ENCODE data around the gene JAML.

Gene JAML

GRCh38 chr11:118217575-118217974 is 7.2 kb downstream of the JAML start:
- H3K36me3 ChIP-seq (replicated peaks): no peaks in the 10 kb centered on the region
- H3K4me3 ChIP-seq: no peak overlapping the region
- H3K27me3 ChIP-seq (ENCODE audit: low read depth): peaks cover 30% of the 10 kb centered on the region
- in situ Hi-C loops (cut with MboI; ENCODE audit: low sequenced_read_pairs): no loop called here
- H3K9me3 ChIP-seq: no peaks in the 10 kb centered on the region
- no peak for DNase-seq (ENCODE audit: low spot score in 2 of 2)
- H3K4me1 ChIP-seq: no peaks in the 10 kb centered on the region

- Histone ChIP-seq H3K27me3 (ENCODE audit: low read depth) (peaks cover 36% of the 10 kb centered on the region), H3K4me1 (no peaks in the 10 kb centered on the region), H3K9me3 (no peaks in the 10 kb centered on the region), H3K4me3 (no peak overlapping the region), H3K36me3 (replicated peaks) (no peaks in the 10 kb centered on the region)
- in situ Hi-C loops (cut with MboI; ENCODE audit: low sequenced_read_pairs): no loop called here
- DNase-seq (ENCODE audit: low spot score in 2 of 2): no peak
Measured at GRCh38 chr11:118216621-118217481, 8.0 kb downstream of the JAML start.

- in situ Hi-C loops (cut with MboI; ENCODE audit: low sequenced_read_pairs): no loop called here
- H3K36me3 ChIP-seq (replicated peaks): no peaks in the 10 kb centered on the region
- H3K4me3 ChIP-seq: no peak overlapping the region
- peaks cover 4% of the 10 kb centered on the region; the same call in 1 of the 2 replicates for H3K4me1 ChIP-seq
- no peaks in the 10 kb centered on the region for H3K9me3 ChIP-seq
- peaks cover 33% of the 10 kb centered on the region for H3K27me3 ChIP-seq (ENCODE audit: low read depth)
- no peak for DNase-seq (ENCODE audit: low spot score in 2 of 2)
Measured at GRCh38 chr11:118215765-118216164, 9.0 kb downstream of the JAML start.

- no peak for DNase-seq (ENCODE audit: low spot score in 2 of 2)
- in situ Hi-C loops (cut with MboI; ENCODE audit: low sequenced_read_pairs): no loop called here
- peaks cover 4% of the 10 kb centered on the region; the same call in 1 of the 2 replicates for H3K4me1 ChIP-seq
Measured at GRCh38 chr11:118215262-118215661, 9.5 kb downstream of the JAML start.

GRCh38 chr11:118214210-118214914 is 10.4 kb downstream of the JAML start:
- Histone ChIP-seq H3K9me3 (no peaks in the 10 kb centered on the region), H3K36me3 (replicated peaks) (no peaks in the 10 kb centered on the region), H3K27me3 (ENCODE audit: low read depth) (peaks cover 33% of the 10 kb centered on the region), H3K4me1 (peaks cover 4% of the 10 kb centered on the region; the same call in 1 of the 2 replicates), H3K4me3 (no peak overlapping the region)
- in situ Hi-C loops (cut with MboI; ENCODE audit: low sequenced_read_pairs): no loop called here
- no peak for DNase-seq (ENCODE audit: low spot score in 2 of 2)

More at GRCh38 chr11:118215262-118215661, 9.5 kb downstream of the JAML start:
- Histone ChIP-seq H3K4me3 (no peak overlapping the region), H3K27me3 (ENCODE audit: low read depth) (peaks cover 33% of the 10 kb centered on the region), H3K9me3 (no peaks in the 10 kb centered on the region), H3K36me3 (replicated peaks) (no peaks in the 10 kb centered on the region)

- Histone ChIP-seq H3K4me1 (peaks cover 4% of the 10 kb centered on the region; the same call in 1 of the 2 replicates), H3K36me3 (replicated peaks) (no peaks in the 10 kb centered on the region), H3K27me3 (ENCODE audit: low read depth) (peaks cover 33% of the 10 kb centered on the region), H3K9me3 (no peaks in the 10 kb centered on the region), H3K4me3 (no peak overlapping the region)
- in situ Hi-C loops (cut with MboI; ENCODE audit: low sequenced_read_pairs): no loop called here
- no peak for DNase-seq (ENCODE audit: low spot score in 2 of 2)
Measured at GRCh38 chr11:118213781-118214180, 11.0 kb downstream of the JAML start.

GRCh38 chr11:118213201-118213600 is 11.6 kb downstream of the JAML start:
- in situ Hi-C loops (cut with MboI; ENCODE audit: low sequenced_read_pairs): no loop called here
- Histone ChIP-seq H3K4me1 (peaks cover 4% of the 10 kb centered on the region; the same call in 1 of the 2 replicates), H3K27me3 (ENCODE audit: low read depth) (peaks cover 33% of the 10 kb centered on the region), H3K36me3 (replicated peaks) (no peaks in the 10 kb centered on the region), H3K9me3 (no peaks in the 10 kb centered on the region), H3K4me3 (no peak overlapping the region)
- no peak for DNase-seq (ENCODE audit: low spot score in 2 of 2)

GRCh38 chr11:118212781-118213191 is 12.0 kb downstream of the JAML start:
- peaks cover 4% of the 10 kb centered on the region; the same call in 1 of the 2 replicates for H3K4me1 ChIP-seq
- in situ Hi-C loops (cut with MboI; ENCODE audit: low sequenced_read_pairs): no loop called here
- H3K27me3 ChIP-seq (ENCODE audit: low read depth): peaks cover 33% of the 10 kb centered on the region
- no peaks in the 10 kb centered on the region for H3K9me3 ChIP-seq
- DNase-seq (ENCODE audit: low spot score in 2 of 2): no peak
- H3K4me3 ChIP-seq: no peak overlapping the region
- H3K36me3 ChIP-seq (replicated peaks): no peaks in the 10 kb centered on the region

GRCh38 chr11:118212131-118212725 is 12.6 kb downstream of the JAML start:
- in situ Hi-C loops (cut with MboI; ENCODE audit: low sequenced_read_pairs): no loop called here
- peaks cover 4% of the 10 kb centered on the region; the same call in 1 of the 2 replicates for H3K4me1 ChIP-seq
- H3K4me3 ChIP-seq: no peak overlapping the region
- H3K9me3 ChIP-seq: no peaks in the 10 kb centered on the region
- H3K36me3 ChIP-seq (replicated peaks): no peaks in the 10 kb centered on the region
- H3K27me3 ChIP-seq (ENCODE audit: low read depth): peaks cover 35% of the 10 kb centered on the region
- DNase-seq (ENCODE audit: low spot score in 2 of 2): no peak

- H3K9me3 ChIP-seq: no peaks in the 10 kb centered on the region; the same call in 1 of the 2 replicates
- no peaks in the 10 kb centered on the region for H3K36me3 ChIP-seq (replicated peaks)
- in situ Hi-C loops (cut with MboI; ENCODE audit: low sequenced_read_pairs): no loop called here
- no peak overlapping the region for H3K4me3 ChIP-seq
- peaks cover 43% of the 10 kb centered on the region for H3K27me3 ChIP-seq (ENCODE audit: low read depth)
- peaks cover 4% of the 10 kb centered on the region; the same call in 1 of the 2 replicates for H3K4me1 ChIP-seq
- DNase-seq (ENCODE audit: low spot score in 2 of 2): peak; percentile 17 to 60
Measured at GRCh38 chr11:118211006-118211405, 13.8 kb downstream of the JAML start.

GRCh38 chr11:118210323-118210722 is 14.5 kb downstream of the JAML start:
- no peak for DNase-seq (ENCODE audit: low spot score in 2 of 2)
- Histone ChIP-seq H3K4me3 (no peak overlapping the region), H3K9me3 (no peaks in the 10 kb centered on the region; the same call in 1 of the 2 replicates), H3K27me3 (ENCODE audit: low read depth) (peaks cover 48% of the 10 kb centered on the region), H3K4me1 (peaks cover 4% of the 10 kb centered on the region; the same call in 1 of the 2 replicates), H3K36me3 (replicated peaks) (no peaks in the 10 kb centered on the region)
- in situ Hi-C loops (cut with MboI; ENCODE audit: low sequenced_read_pairs): no loop called here

- DNase-seq (ENCODE audit: low spot score in 2 of 2): no peak
- in situ Hi-C loops (cut with MboI; ENCODE audit: low sequenced_read_pairs): no loop called here
- Histone ChIP-seq H3K9me3 (no peaks in the 10 kb centered on the region; the same call in 1 of the 2 replicates), H3K4me1 (peaks cover 4% of the 10 kb centered on the region; the same call in 1 of the 2 replicates), H3K27me3 (ENCODE audit: low read depth) (peaks cover 40% of the 10 kb centered on the region), H3K4me3 (no peak overlapping the region), H3K36me3 (replicated peaks) (no peaks in the 10 kb centered on the region)
Measured at GRCh38 chr11:118209033-118209432, 15.8 kb downstream of the JAML start.

GRCh38 chr11:118207079-118207478 is 17.7 kb downstream of the JAML start:
- H3K27me3 ChIP-seq (ENCODE audit: low read depth): peaks cover 25% of the 10 kb centered on the region
- no peaks in the 10 kb centered on the region for H3K36me3 ChIP-seq (replicated peaks)
- in situ Hi-C loops (cut with MboI; ENCODE audit: low sequenced_read_pairs): no loop called here
- no peak overlapping the region for H3K4me3 ChIP-seq
- H3K4me1 ChIP-seq: peaks cover 4% of the 10 kb centered on the region; the same call in 1 of the 2 replicates
- no peak for DNase-seq (ENCODE audit: low spot score in 2 of 2)
- H3K9me3 ChIP-seq: no peaks in the 10 kb centered on the region; the same call in 1 of the 2 replicates

Measured in HAP-1 (cell line).